Prostate gland (tissue), 2 donors: ENCODE results near the gene PURB. TPM values are rescaled to one million over a fixed set of nuclear protein-coding genes. Genes with fewer than 3 reads are reported as not detected.

Experiments used
- DNase-seq: peaks from one replicate; pipeline ENCODE4 v3.0.0-alpha.2; 2019; ENCODE audit warnings: low spot score
- H3K27ac ChIP-seq, 2 donors: fragments of 200-600 bp; sonication (generic); 2 replicates each; pipeline ENCODE4 v1.5.1; 2017 to 2019
- H3K27me3 ChIP-seq: fragments of 200-600 bp; sonication (generic); replicated peaks from 2 replicates; pipeline ENCODE4 v1.5.1; 2019; ENCODE audit not compliant: insufficient read depth
- H3K36me3 ChIP-seq, 2 donors: fragments of 200-600 bp; sonication (generic); 1 replicate in 1 of 2; 2 replicates in 1 of 2; pipeline versions ENCODE4 v1.5.1 to v1.8.1; 2017 to 2019
- H3K4me1 ChIP-seq: fragments of 200-600 bp; sonication (generic); replicated peaks from 2 replicates; pipeline ENCODE4 v1.5.1; 2019
- H3K4me3 ChIP-seq, 2 donors: fragments of 200-600 bp; sonication (generic); 2 replicates each; pipeline ENCODE4 v1.5.1; 2017 to 2019
- H3K9me3 ChIP-seq: fragments of 200-600 bp; sonication (generic); 2 replicates; pipeline ENCODE4 v1.5.1; 2017
- CTCF ChIP-seq, 4 experiments: fragments of 200-600 bp in 2 of 4; fragments of 450-650 bp in 2 of 4; sonication (generic) in 2 of 4; IDR thresholded peaks; 1 replicate in 3 of 4; 2 replicates in 1 of 4; pipeline ENCODE4 v1.5.1; 2016 to 2019; ENCODE audit warnings: antibody characterized with exemption in 4 of 4, mild to moderate bottlenecking in 2 of 4, moderate library complexity in 2 of 4
- POLR2A ChIP-seq: fragments of 450-650 bp; IDR thresholded peaks from one replicate; pipeline ENCODE4 v1.6.1; 2016; ENCODE audit warnings: antibody characterized with exemption, mild to moderate bottlenecking
- POLR2AphosphoS5 ChIP-seq: sonication (generic); formaldehyde crosslinking; IDR thresholded peaks from one replicate; pipeline ENCODE4 v1.6.1; 2017; ENCODE audit warnings: antibody characterized with exemption
- WGBS: methylation state at CpG from one replicate; pipeline ENCODE4 v1.1.5; 2018; 5-methylcytosine and 5-hydroxymethylcytosine counted together
- intact Hi-C: fragments of 100-400 bp; cut with DNase I; formaldehyde crosslinking; loops from one replicate; pipeline ENCODE4 v1.14.2; 2022
- total RNA-seq, 2 donors: library from RNA; depleted of rRNA; stranded (reverse); fragments of >200 nt; gene quantifications; one replicate each; pipeline ENCODE4 v1.1.0, GENCODE V29; 2016

The PURB gene
- total RNA-seq, 2 donors from 2014 or later = 21.9 to 22.0 TPM

GRCh38 chr7:44893710-44894234, 8.4 kb upstream of the PURB start:
- no peak for TF ChIP-seq POLR2A
- Histone ChIP-seq H3K27me3 (no peaks in the 10 kb centered on the region), H3K4me1 (no peaks in the 10 kb centered on the region), H3K9me3 (no peaks in the 10 kb centered on the region), H3K4me3 (no peak overlapping the region), H3K27ac (no peak overlapping the region), H3K36me3 (no peaks in the 10 kb centered on the region)
- no peak for DNase-seq
- WGBS = 58% methylated on average over 8 of the region's 8 CpGs
- intact Hi-C loops = no loop called here

GRCh38 chr7:44891791-44892190, 6.5 kb upstream of the PURB start:
- Histone ChIP-seq H3K4me1 (no peaks in the 10 kb centered on the region), H3K27me3 (no peaks in the 10 kb centered on the region), H3K27ac (no peak overlapping the region), H3K9me3 (no peaks in the 10 kb centered on the region), H3K4me3 (no peak overlapping the region), H3K36me3 (no peaks in the 10 kb centered on the region)
- TF ChIP-seq POLR2AphosphoS5 (no peak), CTCF (IDR thresholded peaks at IDR 0.05) (no peak), POLR2A (no peak)
- intact Hi-C loops = no loop called here
- no peak for DNase-seq
- whole genome bisulfite sequencing = 94% methylated on average over 1 of the region's 1 CpG

GRCh38 chr7:44891372-44891771, 6.0 kb upstream of the PURB start:
- H3K27me3 ChIP-seq = no peaks in the 10 kb centered on the region
- H3K36me3 ChIP-seq = no peaks in the 10 kb centered on the region
- 53% methylated on average over 2 of the region's 2 CpGs for WGBS
- TF ChIP-seq CTCF (IDR thresholded peaks at IDR 0.05) (no peak), POLR2A (no peak), POLR2AphosphoS5 (no peak)
- no peaks in the 10 kb centered on the region for H3K9me3 ChIP-seq
- no peak overlapping the region for H3K4me3 ChIP-seq
- H3K4me1 ChIP-seq = no peaks in the 10 kb centered on the region
- DNase-seq = no peak
- H3K27ac ChIP-seq = no peak overlapping the region
- intact Hi-C loops = no loop called here

GRCh38 chr7:44889086-44889781, 3.9 kb upstream of the PURB start:
- no peaks in the 10 kb centered on the region for H3K9me3 ChIP-seq
- H3K27me3 ChIP-seq = no peaks in the 10 kb centered on the region
- H3K27ac ChIP-seq = no peak overlapping the region
- DNase-seq = no peak
- intact Hi-C loops = loop anchor here (5.0 to 10.0 kb wide), 3 partner anchors 42 to 226 kb away; partner anchors contain the start of genes H2AZ2 and TBRG4
- 87% methylated on average over 5 of the region's 5 CpGs for WGBS
- no peaks in the 10 kb centered on the region for H3K4me1 ChIP-seq
- H3K4me3 ChIP-seq = no peak overlapping the region
- H3K36me3 ChIP-seq = no peaks in the 10 kb centered on the region
- no peak for TF ChIP-seq CTCF (IDR thresholded peaks at IDR 0.05)
- no peak for TF ChIP-seq POLR2AphosphoS5
- no peak for TF ChIP-seq POLR2A

GRCh38 chr7:44887293-44887692, 2.0 kb upstream of the PURB start:
- DNase-seq = no peak
- intact Hi-C loops = loop anchor here (5.0 to 10.0 kb wide), 3 partner anchors 40 to 228 kb away; partner anchors contain the start of genes H2AZ2 and TBRG4
- Histone ChIP-seq H3K36me3 (no peaks in the 10 kb centered on the region), H3K4me1 (peaks cover 8% of the 10 kb centered on the region), H3K9me3 (no peaks in the 10 kb centered on the region), H3K27me3 (no peaks in the 10 kb centered on the region), H3K27ac (no peak overlapping the region), H3K4me3 (no peak overlapping the region)
- no peak for TF ChIP-seq POLR2A
- TF ChIP-seq CTCF (IDR thresholded peaks at IDR 0.05) = no peak
- TF ChIP-seq POLR2AphosphoS5 = no peak
- whole genome bisulfite sequencing = 91% methylated on average over 6 of the region's 6 CpGs
